ENCODE measurements around the gene CCDC39. TPM values are rescaled to one million over a fixed set of nuclear protein-coding genes. Genes with fewer than 3 reads are reported as not detected.

Gene CCDC39
- total and polyA plus RNA-seq, 2 of the 13 experiments (the other 11 are each of a cell fraction or from before 2014, with no cell fraction given): not detected

DNA sequence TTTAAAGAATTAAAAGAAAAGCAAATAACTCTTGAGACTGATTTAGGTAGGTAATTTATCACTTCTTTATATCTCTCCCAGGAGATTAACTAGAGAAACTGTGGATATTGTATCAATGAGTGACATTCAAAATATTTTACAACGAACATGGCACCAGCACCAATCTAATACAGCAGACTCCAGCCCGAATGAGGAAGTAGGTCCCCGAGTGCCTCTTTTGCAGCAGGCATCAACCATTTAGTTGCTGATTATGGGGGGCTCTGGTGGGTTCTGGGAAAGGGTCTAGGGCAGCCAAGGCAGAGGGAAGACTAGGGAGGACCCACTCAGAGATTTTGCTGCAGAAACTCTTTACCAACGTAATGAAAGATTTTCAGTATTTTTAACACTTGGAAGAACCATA, 109.1 kb downstream of the CCDC39 start:
- Histone ChIP-seq H3K79me2 (ENCODE audit: insufficient read depth, low read length) (no peaks in the 10 kb centered on the region), H3K27ac (ENCODE audit: extremely low read length, insufficient read depth, low read length) (no peak overlapping the region), H3K9me3 (ENCODE audit: low read length) (no peaks in the 10 kb centered on the region), H3K27me3 (ENCODE audit: control insufficient read depth in 1 of 2, insufficient read depth in 2 of 2, low read length in 2 of 2) (0 out of 5 replicates have a peak, but pooled peaks cover 0 to 6% of the 10 kb centered on the region in 2 experiments), H3K4me2 (ENCODE audit: low read depth, low read length) (no peak overlapping the region), H3K4me3 (replicated peaks in 1 of 3; ENCODE audit: insufficient read depth in 1 of 3, low read depth in 2 of 3, low read length in 3 of 3) (no peak overlapping the region), H2AFZ (ENCODE audit: low read length) (no peak overlapping the region), H4K20me1 (ENCODE audit: insufficient read depth, low read length) (no peaks in the 10 kb centered on the region), H3K36me3 (replicated peaks in 1 of 2; ENCODE audit: control insufficient read depth in 1 of 2, insufficient read depth in 2 of 2, low read length in 2 of 2) (no peaks in the 10 kb centered on the region), H3K9ac (ENCODE audit: insufficient read depth, low read depth, low read length) (no peak overlapping the region), H3K4me1 (ENCODE audit: insufficient read depth, low read length) (no peaks in the 10 kb centered on the region)
- TF ChIP-seq ZNF891 (CRISPR knock-in tag; IDR thresholded peaks at IDR 0.05): no peak
- no peak for TF ChIP-seq MAFG (CRISPR knock-in tag; IDR thresholded peaks at IDR 0.05)
- TF ChIP-seq ZNF605 (CRISPR knock-in tag; IDR thresholded peaks at IDR 0.05): no peak
- no peak for TF ChIP-seq FLYWCH1 (CRISPR knock-in tag; IDR thresholded peaks at IDR 0.05)
- TF ChIP-seq ZNF10 (CRISPR knock-in tag; IDR thresholded peaks at IDR 0.05; ENCODE audit: borderline replicate concordance, low read depth): no peak
- no peak for TF ChIP-seq ZNF792 (CRISPR knock-in tag; IDR thresholded peaks at IDR 0.05)
- no TSS peak for BruUV-seq (replicated peaks)
- in situ Hi-C loops (cut with HindIII; ENCODE audit: extremely low pct_ligation_motif_present, low pct_unique_long_range_greater_than_20kb): no loop called here
- intact Hi-C loops (cut with micrococcal nuclease; ENCODE audit: unreplicated experiment): no loop called here
- CTCF ChIA-PET (ENCODE audit: low intra/inter-chr PET ratio, low total read pairs): no interaction called here
- no peak for DNase-seq (ENCODE audit: low spot score)
- 0% methylated on average over 4 of the region's 4 CpGs for WGBS (ENCODE audit: low lambda C conversion rate)
- no peak for FAIRE-seq
- POLR2A ChIA-PET: no interaction called here
- no peak for ATAC-seq

GRCh38 chr3:180564676-180565075, 114.6 kb downstream of the CCDC39 start:
- CTCF ChIA-PET (ENCODE audit: low intra/inter-chr PET ratio, low total read pairs): no interaction called here
- WGBS (ENCODE audit: low lambda C conversion rate): 8% methylated on average over 2 of the region's 2 CpGs
- H3K9me3 ChIP-seq (ENCODE audit: low read length): no peaks in the 10 kb centered on the region

More at GRCh38 chr3:180564676-180565075, 114.6 kb downstream of the CCDC39 start:
- DNase-seq (ENCODE audit: low spot score) (no peak), ATAC-seq (no peak), FAIRE-seq (no peak)
- BruUV-seq (replicated peaks): no TSS peak
- TF ChIP-seq PRPF4 (IDR thresholded peaks at IDR 0.05; ENCODE audit: low read depth, low read length, poor library complexity, severe bottlenecking) (no peak), ZBTB38 (CRISPR knock-in tag; IDR thresholded peaks at IDR 0.05) (no peak)
- Histone ChIP-seq H3K27ac (ENCODE audit: extremely low read length, insufficient read depth, low read length) (no peak overlapping the region), H3K4me2 (ENCODE audit: low read depth, low read length) (no peak overlapping the region), H3K4me3 (replicated peaks in 1 of 3; ENCODE audit: insufficient read depth in 1 of 3, low read depth in 2 of 3, low read length in 3 of 3) (no peak overlapping the region), H3K79me2 (ENCODE audit: insufficient read depth, low read length) (no peaks in the 10 kb centered on the region), H3K4me1 (ENCODE audit: insufficient read depth, low read length) (no peaks in the 10 kb centered on the region), H3K27me3 (ENCODE audit: control insufficient read depth in 1 of 2, insufficient read depth in 2 of 2, low read length in 2 of 2) (no peaks in the 10 kb centered on the region), H2AFZ (ENCODE audit: low read length) (no peak overlapping the region), H3K36me3 (replicated peaks in 1 of 2; ENCODE audit: control insufficient read depth in 1 of 2, insufficient read depth in 2 of 2, low read length in 2 of 2) (no peaks in the 10 kb centered on the region), H4K20me1 (ENCODE audit: insufficient read depth, low read length) (no peaks in the 10 kb centered on the region), H3K9ac (ENCODE audit: insufficient read depth, low read depth, low read length) (no peak overlapping the region)
- intact Hi-C loops (cut with micrococcal nuclease; ENCODE audit: unreplicated experiment): no loop called here
- in situ Hi-C loops (cut with HindIII; ENCODE audit: extremely low pct_ligation_motif_present, low pct_unique_long_range_greater_than_20kb): no loop called here
- POLR2A ChIA-PET: no interaction called here

Small RNAs within 50 kb of the gene (small RNA-seq; reads per million reads assigned to genes)
- gene AC068298.1 (ENCODE audit: insufficient read depth in 2 of 3, insufficient read length in 3 of 3, low read depth in 2 of 3, low replicate concordance in 1 of 3) (0 reads per million in 3 experiments), gene RNU6-486P (ENCODE audit: insufficient read depth in 2 of 3, insufficient read length in 3 of 3, low read depth in 2 of 3, low replicate concordance in 1 of 3) (0 reads per million in 3 experiments)

Other genes with a start within 250 kb of the CCDC39 start
- 26.3 and 35.9 TPM in 2 replicates for gene TTC14, start 77.3 kb downstream of the CCDC39 start, total RNA-seq (2016; rRNA removed; fragmentation: Illumina TruSeq; extraction: Trizol)
- gene TTC14, start 77.3 kb downstream of the CCDC39 start, polyA plus RNA-seq (2011; rRNA removed): 18.8 and 28.1 TPM in 2 replicates
- 132 and 205 TPM in 2 replicates for gene FXR1, start 233.2 kb upstream of the CCDC39 start, total RNA-seq (2016; rRNA removed; fragmentation: Illumina TruSeq; extraction: Trizol)
- gene FXR1, start 233.2 kb upstream of the CCDC39 start, polyA plus RNA-seq (2011; rRNA removed): 86.5 and 104 TPM in 2 replicates

All from HepG2 (cell line).